Measurements from ENCODE around the gene C6orf62.

Gene C6orf62

GRCh38 chr6:24749297-24749696 is 30.3 kb upstream of the C6orf62 start:
- no peaks in the 10 kb centered on the region for H3K9me3 ChIP-seq (ENCODE audit: control insufficient read depth, insufficient read depth, low read depth, low read length)
- H3K4me3 ChIP-seq (ENCODE audit: low read depth, low read length) = no peak overlapping the region
- no peaks in the 10 kb centered on the region for H3K4me1 ChIP-seq (ENCODE audit: control insufficient read depth, insufficient read depth, low read length)
- TF ChIP-seq ZSCAN18 (tag by site-specific recombination; IDR thresholded peaks at IDR 0.05) = no peak
- TF ChIP-seq KLF7 (tag by site-specific recombination; IDR thresholded peaks at IDR 0.05; ENCODE audit: borderline replicate concordance) = no peak
- no peak for TF ChIP-seq ZNF555 (tag by site-specific recombination; conservative IDR thresholded peaks at IDR 0.05)
- TF ChIP-seq HOXC10 (CRISPR knock-in tag; IDR thresholded peaks at IDR 0.05) = no peak
- TF ChIP-seq WT1 (tag by site-specific recombination; IDR thresholded peaks at IDR 0.05) = no peak
- no peak for TF ChIP-seq ZNF214 (tag by site-specific recombination; IDR thresholded peaks at IDR 0.05; ENCODE audit: borderline replicate concordance)
- CTCF ChIA-PET = no interaction called here
- H3K27ac ChIP-seq (ENCODE audit: extremely low read depth, low read depth, low read length) = no peak overlapping the region
- POLR2A ChIA-PET = no interaction called here
- H3K36me3 ChIP-seq (ENCODE audit: control insufficient read depth in 2 of 2, insufficient read depth in 1 of 2, low read length in 2 of 2) = no peaks in the 10 kb centered on the region

GRCh38 chr6:24744911-24745310 is 26.0 kb upstream of the C6orf62 start:
- Histone ChIP-seq H3K9me3 (ENCODE audit: control insufficient read depth, insufficient read depth, low read depth, low read length) (no peaks in the 10 kb centered on the region), H3K4me1 (ENCODE audit: control insufficient read depth, insufficient read depth, low read length) (no peaks in the 10 kb centered on the region), H3K27ac (ENCODE audit: extremely low read depth, low read depth, low read length) (no peak overlapping the region), H3K4me3 (ENCODE audit: low read depth, low read length) (no peak overlapping the region), H3K36me3 (ENCODE audit: control insufficient read depth in 2 of 2, insufficient read depth in 1 of 2, low read length in 2 of 2) (no peaks in the 10 kb centered on the region)
- CTCF ChIA-PET = interaction anchor here (0.5 to 1.3 kb wide), 3 partner anchors 204 to 688 kb away, joined by 3 read pairs; no protein-coding TSS in a partner anchor
- TF ChIP-seq TCF7L2 (IDR thresholded peaks at IDR 0.05; ENCODE audit: borderline replicate concordance, low read depth, low read length) (no peak), KLF17 (tag by site-specific recombination; IDR thresholded peaks at IDR 0.05) (no peak), ZNF449 (tag by site-specific recombination; IDR thresholded peaks at IDR 0.05) (no peak), ZNF777 (tag by site-specific recombination; IDR thresholded peaks at IDR 0.05; ENCODE audit: borderline replicate concordance) (no peak), ZFP3 (tag by site-specific recombination; IDR thresholded peaks at IDR 0.05; ENCODE audit: low read depth) (no peak), ZBTB10 (tag by site-specific recombination; IDR thresholded peaks at IDR 0.05) (no peak)
- POLR2A ChIA-PET = no interaction called here

- ChIA-PET POLR2A (no interaction called here), CTCF (no interaction called here)
- Histone ChIP-seq H3K9me3 (ENCODE audit: control insufficient read depth, insufficient read depth, low read depth, low read length) (no peaks in the 10 kb centered on the region), H3K27ac (ENCODE audit: extremely low read depth, low read depth, low read length) (no peak overlapping the region), H3K4me3 (ENCODE audit: low read depth, low read length) (no peak overlapping the region), H3K36me3 (ENCODE audit: control insufficient read depth in 2 of 2, insufficient read depth in 1 of 2, low read length in 2 of 2) (no peaks in the 10 kb centered on the region), H3K4me1 (ENCODE audit: control insufficient read depth, insufficient read depth, low read length) (no peaks in the 10 kb centered on the region)
- TF ChIP-seq PRDM10 (tag by site-specific recombination; IDR thresholded peaks at IDR 0.05) (no peak), GLIS2 (tag by site-specific recombination; IDR thresholded peaks at IDR 0.05) (no peak), ZNF837 (tag by site-specific recombination; IDR thresholded peaks at IDR 0.05) (no peak), ZNF248 (tag by site-specific recombination; IDR thresholded peaks at IDR 0.05) (no peak)
Observed at GRCh38 chr6:24743944-24744335, 25.0 kb upstream of the C6orf62 start.

Measured in HEK293 (cell line).